K562 (cell line): ENCODE measurements around the gene MTHFR. TPM values are rescaled to one million over a fixed set of nuclear protein-coding genes. Genes with fewer than 3 reads are reported as not detected.

Experiments
- AFF1 ChIP-seq, 2 experiments: fragments of 450-650 bp; IDR thresholded peaks; 2 replicates each; pipeline ENCODE4 v1.6.1; 2018; ENCODE audit warnings: mild to moderate bottlenecking in 2 of 2, low read depth in 1 of 2; ENCODE audit not compliant: partially characterized antibody in 2 of 2
- BRD4 ChIP-seq: fragments of 200-600 bp; sonication (generic); IDR thresholded peaks from 2 replicates; pipeline ENCODE4 v1.6.1; 2017; ENCODE audit warnings: inconsistent platforms
- COPS2 ChIP-seq: fragments of 450-650 bp; conservative IDR thresholded peaks from 2 replicates; pipeline ENCODE4 v1.6.1; 2016; ENCODE audit warnings: mild to moderate bottlenecking, moderate library complexity
- CREB3 ChIP-seq: fragments of 450-650 bp; conservative IDR thresholded peaks from 2 replicates; pipeline ENCODE4 v1.6.1; 2016; ENCODE audit warnings: missing genetic modification characterization, low read depth, mild to moderate bottlenecking, missing compliant biosample characterization, moderate library complexity
- FIP1L1 ChIP-seq: fragments of 200-400 bp; formaldehyde crosslinking; IDR thresholded peaks from 2 replicates; pipeline ENCODE4 v1.6.1; 2018; ENCODE audit warnings: mild to moderate bottlenecking, low read depth, low read length; ENCODE audit not compliant: poor library complexity, severe bottlenecking
- MECOM ChIP-seq: fragments of 250-450 bp; sonication (Bioruptor Pico); IDR thresholded peaks from 2 replicates; pipeline ENCODE4 v1.8.0; 2022; ENCODE audit warnings: inconsistent platforms
- MTF1 ChIP-seq: fragments of 250-450 bp; sonication (Bioruptor Pico); IDR thresholded peaks from 2 replicates; pipeline ENCODE4 v1.9.0; 2021; ENCODE audit warnings: moderate library complexity, mild to moderate bottlenecking, inconsistent platforms, borderline replicate concordance
- PCBP1 ChIP-seq: fragments of 200-400 bp; formaldehyde crosslinking; IDR thresholded peaks from 2 replicates; pipeline ENCODE4 v1.6.1; 2018; ENCODE audit warnings: mild to moderate bottlenecking, low read depth, low read length; ENCODE audit not compliant: poor library complexity, severe bottlenecking
- POLR2A ChIP-seq: fragments of 450-650 bp; conservative IDR thresholded peaks from 2 replicates; pipeline ENCODE4 v1.6.1; 2016
- RFX1 ChIP-seq: fragments of 450-650 bp; IDR thresholded peaks from 2 replicates; pipeline ENCODE4 v1.6.1; 2016; ENCODE audit warnings: mild to moderate bottlenecking, moderate library complexity
- TCF3 ChIP-seq: sonication (generic); formaldehyde crosslinking; IDR thresholded peaks from 2 replicates; pipeline ENCODE4 v1.4.0; 2020; ENCODE audit warnings: mild to moderate bottlenecking, missing genetic modification reagents
- TRIM24 ChIP-seq, 2 experiments: fragments of 450-650 bp; IDR thresholded peaks; 2 replicates each; pipeline ENCODE4 v1.6.1; 2016
- XRCC3 ChIP-seq: fragments of 450-650 bp; IDR thresholded peaks from 2 replicates; pipeline ENCODE4 v1.6.1; 2017; ENCODE audit warnings: mild to moderate bottlenecking, moderate library complexity
- YY1 ChIP-seq, 3 experiments: IDR thresholded peaks; 2 replicates each; pipeline ENCODE4 v1.6.1; 2011; ENCODE audit warnings: low read length in 2 of 3, mild to moderate bottlenecking in 2 of 3, moderate library complexity in 2 of 3, borderline replicate concordance in 1 of 3, control low read depth in 1 of 3, low read depth in 1 of 3; ENCODE audit not compliant: insufficient read depth in 3 of 3, insufficient replicate concordance in 2 of 3, control insufficient read depth in 1 of 3, insufficient read length in 1 of 3; ENCODE audit errors: extremely low read depth in 1 of 3
- ZBTB9 ChIP-seq: fragments of 450-650 bp; formaldehyde crosslinking; IDR thresholded peaks from 2 replicates; pipeline ENCODE4 v1.4.0; 2020; ENCODE audit warnings: mild to moderate bottlenecking, moderate library complexity
- ZNF174 ChIP-seq: fragments of 250-450 bp; sonication (Bioruptor Pico); IDR thresholded peaks from 2 replicates; pipeline ENCODE4 v1.4.0; 2020; ENCODE audit warnings: mild to moderate bottlenecking
- ZNF347 ChIP-seq: fragments of 450-650 bp; formaldehyde crosslinking; IDR thresholded peaks from 2 replicates; pipeline ENCODE4 v1.4.0; 2020; ENCODE audit warnings: low read depth, mild to moderate bottlenecking, moderate library complexity
- ZNF740 ChIP-seq, 3 experiments: fragments of 200-800 bp in 1 of 3; sonication (Bioruptor generic) in 1 of 3; sonication (generic) in 1 of 3; formaldehyde crosslinking in 1 of 3; IDR thresholded peaks; 2 replicates each; pipeline versions ENCODE4 v1.6.1 to v1.8.0; 2016 to 2022; ENCODE audit warnings: mild to moderate bottlenecking in 2 of 3, missing compliant biosample characterization in 2 of 3, missing genetic modification characterization in 2 of 3, missing genetic modification reagents in 1 of 3
- polyA plus RNA-seq, 8 experiments: library from polyadenylated mRNA; depleted of rRNA in 4 of 8; stranded (reverse) in 5 of 8; unstranded in 3 of 8; fragments of >200 nt; fragmentation: Nextera tagmentation in 2 of 8; fragmentation: Illumina TruSeq in 1 of 8; extraction: Ambion mirVana in 2 of 8; extraction: Trizol in 1 of 8; gene quantifications; 2 replicates each; pipeline versions ENCODE4 v1.2.1 to v1.2.3, GENCODE V29; 2011 to 2014; ENCODE audit warnings: inconsistent platforms in 1 of 8, missing spikeins in 1 of 8
- total RNA-seq, 7 experiments: library from RNA; depleted of rRNA in 6 of 7; stranded (reverse); fragments of >200 nt in 6 of 7; fragmentation: Illumina TruSeq in 2 of 7; extraction: Trizol in 2 of 7; gene quantifications; 2 replicates each; pipeline versions ENCODE4 v1.2.1 to v1.2.3, GENCODE V29; 2011 to 2021; ENCODE audit warnings: low replicate concordance in 1 of 7

MTHFR gene
- total and polyA plus RNA-seq, 9 of the 15 experiments (the other 6 are each of a cell fraction or from before 2014, with no cell fraction given): 5.0 to 104 (median 62.6) TPM

- TF ChIP-seq MECOM (CRISPR knock-in tag) (no peak), ZNF174 (CRISPR knock-in tag) (no peak), XRCC3 (no peak), ZNF347 (CRISPR knock-in tag) (no peak), POLR2A (no peak), ZBTB9 (CRISPR knock-in tag) (no peak), ZNF740 (CRISPR knock-in tag; IDR thresholded peaks at IDR 0.05) (no peak), ZNF740 (tag; IDR thresholded peaks at IDR 0.05) (no peak), FIP1L1 (peak; percentile 1), AFF1 (IDR thresholded peaks at IDR 0.05; ENCODE audit: low read depth in 1 of 2, partially characterized antibody in 2 of 2) (peak in 1 of 2 experiments; percentile 64), COPS2 (no peak), TCF3 (CRISPR knock-in tag) (peak; percentile 47; the same call in 1 of the 2 replicates), BRD4 (no peak), MTF1 (no peak), TRIM24 (IDR thresholded peaks at IDR 0.05) (no peak), YY1 (IDR thresholded peaks at IDR 0.05; ENCODE audit: borderline replicate concordance in 1 of 3, control insufficient read depth in 1 of 3, extremely low read depth in 1 of 3, insufficient read depth in 3 of 3, insufficient read length in 1 of 3, insufficient replicate concordance in 2 of 3, low read depth in 1 of 3, low read length in 2 of 3) (no peak), RFX1 (no peak), CREB3 (no peak), PCBP1 (no peak)
Observed at GRCh38 chr1:11806307-11806936, 658 bp upstream of the MTHFR start (continued).
